HEK293 (cell line): ENCODE measurements around the gene ASIC1.

Experiments used
- HOXA7 ChIP-seq: sonication (generic); formaldehyde crosslinking; IDR thresholded peaks from 2 replicates; pipeline ENCODE4 v1.8.1; 2022; ENCODE audit warnings: missing genetic modification reagents, borderline replicate concordance
- KLF1 ChIP-seq: fragments of 450-650 bp; formaldehyde crosslinking; IDR thresholded peaks from 2 replicates; pipeline ENCODE4 v1.5.1; 2016; ENCODE audit warnings: missing biosample characterization, missing genetic modification characterization
- KLF9 ChIP-seq: fragments of 450-650 bp; formaldehyde crosslinking; IDR thresholded peaks from 2 replicates; pipeline ENCODE4 v1.5.1; 2016; ENCODE audit warnings: missing biosample characterization, missing genetic modification characterization, low read depth
- OVOL3 ChIP-seq: fragments of 450-650 bp; formaldehyde crosslinking; IDR thresholded peaks from 2 replicates; pipeline ENCODE4 v1.5.1; 2016; ENCODE audit warnings: missing biosample characterization, missing genetic modification characterization
- PATZ1 ChIP-seq: fragments of 450-650 bp; formaldehyde crosslinking; IDR thresholded peaks from 2 replicates; pipeline ENCODE4 v1.5.1; 2016; ENCODE audit warnings: missing biosample characterization, missing genetic modification characterization
- PRDM4 ChIP-seq: fragments of 450-650 bp; formaldehyde crosslinking; IDR thresholded peaks from 2 replicates; pipeline ENCODE4 v1.5.1; 2017; ENCODE audit warnings: missing biosample characterization, missing genetic modification characterization
- RBAK ChIP-seq: fragments of 450-650 bp; formaldehyde crosslinking; IDR thresholded peaks from 2 replicates; pipeline ENCODE4 v1.5.1; 2016; ENCODE audit warnings: missing biosample characterization, missing genetic modification characterization
- REPIN1 ChIP-seq: fragments of 450-650 bp; formaldehyde crosslinking; IDR thresholded peaks from 2 replicates; pipeline ENCODE4 v1.5.1; 2017; ENCODE audit warnings: missing biosample characterization, missing genetic modification characterization, low read depth
- SALL2 ChIP-seq: fragments of 450-650 bp; formaldehyde crosslinking; IDR thresholded peaks from 2 replicates; pipeline ENCODE4 v1.5.0; 2017; ENCODE audit warnings: missing biosample characterization, mild to moderate bottlenecking, missing genetic modification characterization, borderline replicate concordance
- SP7 ChIP-seq: fragments of 450-650 bp; formaldehyde crosslinking; IDR thresholded peaks from 2 replicates; pipeline ENCODE4 v1.5.1; 2016; ENCODE audit warnings: missing biosample characterization, missing genetic modification characterization
- WT1 ChIP-seq: fragments of 450-650 bp; formaldehyde crosslinking; IDR thresholded peaks from 2 replicates; pipeline ENCODE4 v1.5.1; 2016; ENCODE audit warnings: missing biosample characterization, missing genetic modification characterization
- ZBTB44 ChIP-seq: fragments of 450-650 bp; IDR thresholded peaks from 2 replicates; pipeline ENCODE4 v1.5.1; 2018; ENCODE audit warnings: missing biosample characterization, mild to moderate bottlenecking, missing genetic modification characterization
- ZFP3 ChIP-seq: fragments of 450-650 bp; formaldehyde crosslinking; IDR thresholded peaks from 2 replicates; pipeline ENCODE4 v1.5.1; 2016; ENCODE audit warnings: low read depth, missing biosample characterization, missing genetic modification characterization
- ZFP69B ChIP-seq: fragments of 450-650 bp; formaldehyde crosslinking; IDR thresholded peaks from 2 replicates; pipeline ENCODE4 v1.5.1; 2016; ENCODE audit warnings: missing biosample characterization, missing genetic modification characterization
- ZNF148 ChIP-seq: fragments of 450-650 bp; formaldehyde crosslinking; IDR thresholded peaks from 2 replicates; pipeline ENCODE4 v1.5.0; 2017; ENCODE audit warnings: missing biosample characterization, missing genetic modification characterization, borderline replicate concordance
- ZNF16 ChIP-seq: fragments of 450-650 bp; formaldehyde crosslinking; IDR thresholded peaks from 2 replicates; pipeline ENCODE4 v1.5.1; 2016; ENCODE audit warnings: low read depth, missing biosample characterization, missing genetic modification characterization
- ZNF239 ChIP-seq: fragments of 450-650 bp; formaldehyde crosslinking; IDR thresholded peaks from 2 replicates; pipeline ENCODE4 v1.5.1; 2016; ENCODE audit warnings: missing biosample characterization, missing genetic modification characterization
- ZNF324 ChIP-seq: fragments of 450-650 bp; formaldehyde crosslinking; IDR thresholded peaks from 2 replicates; pipeline ENCODE4 v1.5.1; 2016; ENCODE audit warnings: missing biosample characterization, missing genetic modification characterization
- ZNF350 ChIP-seq: fragments of 450-650 bp; formaldehyde crosslinking; IDR thresholded peaks from 2 replicates; pipeline ENCODE4 v1.5.0; 2017; ENCODE audit warnings: missing biosample characterization, mild to moderate bottlenecking, missing genetic modification characterization
- ZNF544 ChIP-seq: fragments of 450-650 bp; formaldehyde crosslinking; IDR thresholded peaks from 2 replicates; pipeline ENCODE4 v1.5.0; 2017; ENCODE audit warnings: missing biosample characterization, missing genetic modification characterization
- ZNF548 ChIP-seq: fragments of 450-650 bp; formaldehyde crosslinking; IDR thresholded peaks from 2 replicates; pipeline ENCODE4 v1.5.1; 2016; ENCODE audit warnings: missing biosample characterization, missing genetic modification characterization
- ZNF558 ChIP-seq: fragments of 450-650 bp; formaldehyde crosslinking; IDR thresholded peaks from 2 replicates; pipeline ENCODE4 v1.5.1; 2016; ENCODE audit warnings: missing biosample characterization, missing genetic modification characterization
- ZNF580 ChIP-seq: fragments of 450-650 bp; formaldehyde crosslinking; IDR thresholded peaks from 2 replicates; pipeline ENCODE4 v1.5.1; 2016; ENCODE audit warnings: missing biosample characterization, missing genetic modification characterization
- ZNF600 ChIP-seq: fragments of 450-650 bp; formaldehyde crosslinking; IDR thresholded peaks from 2 replicates; pipeline ENCODE4 v1.5.1; 2016; ENCODE audit warnings: missing biosample characterization, missing genetic modification characterization
- ZNF658 ChIP-seq: fragments of 450-650 bp; formaldehyde crosslinking; IDR thresholded peaks from 2 replicates; pipeline ENCODE4; 2016; ENCODE audit warnings: missing biosample characterization, missing genetic modification characterization
- ZNF664 ChIP-seq: fragments of 450-650 bp; formaldehyde crosslinking; IDR thresholded peaks from 2 replicates; pipeline ENCODE4 v1.5.1; 2016; ENCODE audit warnings: missing biosample characterization, missing genetic modification characterization
- ZNF670 ChIP-seq: fragments of 450-650 bp; formaldehyde crosslinking; IDR thresholded peaks from 2 replicates; pipeline ENCODE4 v1.5.1; 2016; ENCODE audit warnings: missing biosample characterization, missing genetic modification characterization, low read depth
- ZNF747 ChIP-seq: fragments of 450-650 bp; formaldehyde crosslinking; IDR thresholded peaks from 2 replicates; pipeline ENCODE4 v1.5.1; 2016; ENCODE audit warnings: missing biosample characterization, missing genetic modification characterization
- ZNF776 ChIP-seq: fragments of 450-650 bp; formaldehyde crosslinking; IDR thresholded peaks from 2 replicates; pipeline ENCODE4 v1.5.0; 2017; ENCODE audit warnings: missing biosample characterization, missing genetic modification characterization, borderline replicate concordance
- ZNF843 ChIP-seq: fragments of 450-650 bp; formaldehyde crosslinking; IDR thresholded peaks from 2 replicates; pipeline ENCODE4 v1.5.1; 2016; ENCODE audit warnings: missing biosample characterization, missing genetic modification characterization

Gene ASIC1

GRCh38 chr12:50111693-50112455 is 54.5 kb downstream of the ASIC1 start, which contains the start of gene COX14 (continued):
- TF ChIP-seq RBAK (no peak), ZNF324 (0 out of 2 replicates have a peak, but pooled peaks have one; percentile 61), ZNF600 (tag by site-specific recombination) (peak; percentile 97), ZNF670 (tag by site-specific recombination) (no peak), ZNF664 (no peak), OVOL3 (tag by site-specific recombination) (peak; percentile 58; the same call in 1 of the 2 replicates), ZNF747 (tag by site-specific recombination) (no peak), PRDM4 (tag by site-specific recombination) (no peak), ZFP69B (tag by site-specific recombination) (peak; percentile 75), PATZ1 (tag by site-specific recombination) (no peak; the same call in none of the 2 replicates), ZNF558 (tag by site-specific recombination) (no peak), SALL2 (tag by site-specific recombination) (no peak), ZNF776 (no peak), ZNF350 (tag by site-specific recombination) (no peak), KLF9 (tag by site-specific recombination) (peak; percentile 65), ZNF239 (tag by site-specific recombination) (no peak), ZNF16 (tag by site-specific recombination) (no peak), ZNF544 (tag by site-specific recombination) (no peak), ZNF148 (no peak), ZNF843 (peak; percentile 58), ZNF580 (tag by site-specific recombination) (peak; percentile 99), ZNF658 (tag by site-specific recombination) (no peak), ZFP3 (no peak), WT1 (tag by site-specific recombination) (peak; percentile 35; the same call in 1 of the 2 replicates), HOXA7 (CRISPR knock-in tag) (no peak), ZNF548 (tag by site-specific recombination) (no peak), KLF1 (no peak; the same call in 1 of the 2 replicates), ZBTB44 (tag by site-specific recombination) (no peak), SP7 (tag by site-specific recombination) (peak; percentile 86), REPIN1 (tag by site-specific recombination) (peak; percentile 92; the same call in 1 of the 2 replicates)
